Measurements from ENCODE around the gene PCDHGC4. TPM values are rescaled to one million over a fixed set of nuclear protein-coding genes. Genes with fewer than 3 reads are reported as not detected.

PCDHGC4 gene
- total and polyA plus RNA-seq, 2 of the 13 experiments (the other 11 are each of a cell fraction or from before 2014, with no cell fraction given) = 0.07 TPM; not detected in 1

- peak; percentile 58; the same call in 1 of the 2 replicates for TF ChIP-seq FOXK1 (CRISPR knock-in tag; IDR thresholded peaks at IDR 0.05; ENCODE audit: borderline replicate concordance, low read depth)
- 0 out of 2 replicates have a peak, but pooled peaks have one; percentile 28 for TF ChIP-seq ZNF280B (CRISPR knock-in tag; IDR thresholded peaks at IDR 0.05; ENCODE audit: borderline replicate concordance)
- no peak for TF ChIP-seq NCOA5 (CRISPR knock-in tag; IDR thresholded peaks at IDR 0.05)
- no peak for TF ChIP-seq U2AF2 (IDR thresholded peaks at IDR 0.05; ENCODE audit: low read depth, low read length)
- no peak for TF ChIP-seq REXO4 (CRISPR knock-in tag; IDR thresholded peaks at IDR 0.05; ENCODE audit: borderline replicate concordance)
- TF ChIP-seq ZNF644 (CRISPR knock-in tag; IDR thresholded peaks at IDR 0.05; ENCODE audit: low read depth) = no peak
- no peak for TF ChIP-seq ZNF598 (CRISPR knock-in tag; IDR thresholded peaks at IDR 0.05; ENCODE audit: borderline replicate concordance)
- TF ChIP-seq ZNF7 (CRISPR knock-in tag; IDR thresholded peaks at IDR 0.05) = no peak
- no peak for TF ChIP-seq KLF9 (CRISPR knock-in tag; IDR thresholded peaks at IDR 0.05; ENCODE audit: low read depth)
- TF ChIP-seq GPN1 (CRISPR knock-in tag; IDR thresholded peaks at IDR 0.05; ENCODE audit: borderline replicate concordance) = no peak
- no peak for TF ChIP-seq PLRG1 (conservative IDR thresholded peaks at IDR 0.05)
- TF ChIP-seq DPF2 (CRISPR knock-in tag; IDR thresholded peaks at IDR 0.05; ENCODE audit: borderline replicate concordance, low read depth) = no peak
- no peak for TF ChIP-seq IKZF1 (IDR thresholded peaks at IDR 0.05)
- no peak for TF ChIP-seq ZBTB20 (CRISPR knock-in tag; IDR thresholded peaks at IDR 0.05; ENCODE audit: borderline replicate concordance, low read depth)
- TF ChIP-seq FOSL2 (CRISPR knock-in tag; IDR thresholded peaks at IDR 0.05) = peak; percentile 51
- peak; percentile 65; the same call in 1 of the 2 replicates for TF ChIP-seq MIER3 (CRISPR knock-in tag; IDR thresholded peaks at IDR 0.05; ENCODE audit: borderline replicate concordance)
- no peak for TF ChIP-seq PTBP1 (IDR thresholded peaks at IDR 0.05; ENCODE audit: low read depth, low read length, poor library complexity, severe bottlenecking)
- no peak for TF ChIP-seq SRSF9 (IDR thresholded peaks at IDR 0.05; ENCODE audit: borderline replicate concordance, insufficient read depth, low read depth, low read length, poor library complexity, severe bottlenecking)
- TF ChIP-seq KDM2A (CRISPR knock-in tag; IDR thresholded peaks at IDR 0.05; ENCODE audit: borderline replicate concordance, low read depth) = peak; percentile 85
- 0 out of 2 replicates have a peak, but pooled peaks have one; percentile 43 for TF ChIP-seq KIAA2018 (CRISPR knock-in tag; IDR thresholded peaks at IDR 0.05; ENCODE audit: borderline replicate concordance)
Measured at GRCh38 chr5:141524604-141525597, 40.1 kb downstream of the PCDHGC4 start (continued).

Measured in HepG2 (cell line).